KG1 (cell line): ENCODE data around the gene MAP2K5.
A peak's percentile ranks its signal among the peaks of the same experiment; 100 is the strongest.

Source experiments
- DNase-seq: peaks from one replicate; lab custom pipeline; 2025; lab: John Stamatoyannopoulos, UW

MAP2K5 gene

GRCh38 chr15:67784090-67784781, 241.7 kb downstream of the MAP2K5 start:
- DNase-seq = peak; percentile 23

GRCh38 chr15:67784856-67785430, 242.4 kb downstream of the MAP2K5 start:
- no peak for DNase-seq

GRCh38 chr15:67785431-67785830, 242.9 kb downstream of the MAP2K5 start:
- no peak for DNase-seq

- no peak for DNase-seq
Measured at GRCh38 chr15:67786646-67787045, 244.1 kb downstream of the MAP2K5 start.

GRCh38 chr15:67788986-67789385, 246.5 kb downstream of the MAP2K5 start:
- DNase-seq = no peak

GRCh38 chr15:67790610-67791319, 248.3 kb downstream of the MAP2K5 start:
- no peak for DNase-seq

GRCh38 chr15:67792250-67792942, 249.9 kb downstream of the MAP2K5 start:
- DNase-seq = no peak

- DNase-seq = no peak
Measured at GRCh38 chr15:67794832-67795574, 252.5 kb downstream of the MAP2K5 start.

GRCh38 chr15:67796196-67797127, 254.0 kb downstream of the MAP2K5 start:
- no peak for DNase-seq

GRCh38 chr15:67799801-67800205, 257.3 kb downstream of the MAP2K5 start:
- no peak for DNase-seq

GRCh38 chr15:67801142-67801541, 258.6 kb downstream of the MAP2K5 start:
- no peak for DNase-seq

- DNase-seq = no peak
Measured at GRCh38 chr15:67801926-67802914, 259.7 kb downstream of the MAP2K5 start.

GRCh38 chr15:67803299-67803698, 260.8 kb downstream of the MAP2K5 start:
- no peak for DNase-seq

- DNase-seq = no peak
Measured at GRCh38 chr15:67803996-67804843, 261.7 kb downstream of the MAP2K5 start.

GRCh38 chr15:67805008-67805665, 262.6 kb downstream of the MAP2K5 start:
- no peak for DNase-seq

- DNase-seq = no peak
Measured at GRCh38 chr15:67805666-67806516, 263.4 kb downstream of the MAP2K5 start.

- DNase-seq = no peak
Measured at GRCh38 chr15:67806536-67806935, 264.0 kb downstream of the MAP2K5 start.
